ENCODE data around the gene DOCK9.

DOCK9 gene

GRCh38 chr13:98879957-98880356 is 97.9 kb downstream of the DOCK9 start:
- no peak for DNase-seq

- DNase-seq, result no peak
Observed at GRCh38 chr13:98879127-98879520, 98.7 kb downstream of the DOCK9 start.

- no peak for DNase-seq
Observed at GRCh38 chr13:98878486-98879126, 99.3 kb downstream of the DOCK9 start.

GRCh38 chr13:98877936-98878335 is 99.9 kb downstream of the DOCK9 start:
- no peak for DNase-seq

GRCh38 chr13:98877466-98877865 is 100.4 kb downstream of the DOCK9 start:
- no peak for DNase-seq

- no peak for DNase-seq
Observed at GRCh38 chr13:98875146-98875729, 102.6 kb downstream of the DOCK9 start.

- no peak for DNase-seq
Observed at GRCh38 chr13:98874029-98874397, 103.9 kb downstream of the DOCK9 start.

GRCh38 chr13:98873377-98874028 is 104.4 kb downstream of the DOCK9 start:
- no peak for DNase-seq

GRCh38 chr13:98871727-98872126 is 106.1 kb downstream of the DOCK9 start:
- DNase-seq, result no peak

GRCh38 chr13:98869408-98870090 is 108.3 kb downstream of the DOCK9 start:
- no peak for DNase-seq

GRCh38 chr13:98868932-98869331 is 108.9 kb downstream of the DOCK9 start:
- no peak for DNase-seq

- DNase-seq, result no peak
Observed at GRCh38 chr13:98866882-98867281, 111.0 kb downstream of the DOCK9 start.

GRCh38 chr13:98860491-98860890 is 117.4 kb downstream of the DOCK9 start:
- DNase-seq, result no peak

- no peak for DNase-seq
Observed at GRCh38 chr13:98858191-98858590, 119.7 kb downstream of the DOCK9 start.

GRCh38 chr13:98856983-98857382 is 120.9 kb downstream of the DOCK9 start:
- no peak for DNase-seq

GRCh38 chr13:98854448-98854847 is 123.4 kb downstream of the DOCK9 start:
- DNase-seq, result no peak

GRCh38 chr13:98853771-98854221 is 124.1 kb downstream of the DOCK9 start:
- no peak for DNase-seq

- DNase-seq, result no peak
Observed at GRCh38 chr13:98851276-98851675, 126.6 kb downstream of the DOCK9 start.

- DNase-seq, result no peak
Observed at GRCh38 chr13:98848746-98849145, 129.1 kb downstream of the DOCK9 start.

GRCh38 chr13:98847780-98848179 is 130.1 kb downstream of the DOCK9 start:
- no peak for DNase-seq

GRCh38 chr13:98846986-98847385 is 130.9 kb downstream of the DOCK9 start:
- no peak for DNase-seq

- no peak for DNase-seq
Observed at GRCh38 chr13:98846521-98846920, 131.3 kb downstream of the DOCK9 start.

- no peak for DNase-seq
Observed at GRCh38 chr13:98845742-98846141, 132.1 kb downstream of the DOCK9 start.

- DNase-seq, result no peak
Observed at GRCh38 chr13:98844021-98844420, 133.8 kb downstream of the DOCK9 start.
